OCI-LY1 (cell line): Measurements from ENCODE around the gene FHIT.

ENCODE experiments used
- H2AFZ ChIP-seq: fragments of 200-600 bp; sonication (generic), shearing (Covaris generic); 2 replicates; pipeline ENCODE4 v1.6.0; 2014; ENCODE audit warnings: antibody characterized with exemption, mild to moderate bottlenecking, low read length
- H3F3A ChIP-seq: fragments of 200-600 bp; sonication (generic), shearing (Covaris generic); 2 replicates; pipeline ENCODE4 v1.6.0; 2014; ENCODE audit warnings: mild to moderate bottlenecking, antibody characterized with exemption, low read length, moderate library complexity; ENCODE audit not compliant: insufficient read depth
- H3K27ac ChIP-seq: fragments of 200-600 bp; sonication (generic); 2 replicates; pipeline ENCODE4 v1.5.1; 2014; ENCODE audit warnings: low read length, mixed run types, mild to moderate bottlenecking, low read depth; ENCODE audit not compliant: poor library complexity, severe bottlenecking
- H3K27me3 ChIP-seq: fragments of 200-600 bp; sonication (generic); 2 replicates; pipeline ENCODE4 v1.6.0; 2014; ENCODE audit warnings: antibody characterized with exemption, mild to moderate bottlenecking, low read length, moderate library complexity; ENCODE audit not compliant: insufficient read depth
- H3K36me3 ChIP-seq: fragments of 200-600 bp; sonication (generic); 2 replicates; pipeline ENCODE4 v1.6.1; 2014; ENCODE audit warnings: mild to moderate bottlenecking, antibody characterized with exemption, low read length, moderate library complexity, mixed read lengths; ENCODE audit not compliant: insufficient read depth
- H3K4me1 ChIP-seq: fragments of 200-600 bp; sonication (generic); 2 replicates; pipeline ENCODE4 v1.5.1; 2014; ENCODE audit warnings: mild to moderate bottlenecking, low read length, moderate library complexity; ENCODE audit not compliant: insufficient read depth, severe bottlenecking
- H3K4me2 ChIP-seq: fragments of 200-600 bp; sonication (generic), shearing (Covaris generic); 2 replicates; pipeline ENCODE4 v1.6.1; 2014; ENCODE audit warnings: low read length
- H3K4me3 ChIP-seq: fragments of 200-600 bp; sonication (generic); 2 replicates; pipeline ENCODE4 v1.5.1; 2014; ENCODE audit warnings: low read length, low read depth, mild to moderate bottlenecking, mixed read lengths; ENCODE audit not compliant: poor library complexity, severe bottlenecking
- H3K79me2 ChIP-seq: fragments of 200-600 bp; shearing (Covaris generic); 2 replicates; pipeline ENCODE4 v1.6.1; 2016; ENCODE audit warnings: mixed run types, low read length, mixed read lengths; ENCODE audit not compliant: insufficient read depth
- H3K9ac ChIP-seq: fragments of 200-600 bp; sonication (generic), shearing (Covaris generic); 2 replicates; pipeline ENCODE4 v1.6.1; 2014; ENCODE audit warnings: mild to moderate bottlenecking, low read length, mixed read lengths
- H3K9me2 ChIP-seq: fragments of 200-600 bp; sonication (generic), shearing (Covaris generic); 2 replicates; pipeline ENCODE4 v1.6.1; 2014; ENCODE audit warnings: low read depth, mild to moderate bottlenecking, low read length, mixed read lengths
- H3K9me3 ChIP-seq: fragments of 200-600 bp; shearing (Covaris generic); 2 replicates; pipeline ENCODE4 v1.6.1; 2014; ENCODE audit warnings: low read length, mixed read lengths
- H4K20me1 ChIP-seq: fragments of 200-600 bp; sonication (generic), shearing (Covaris generic); 2 replicates; pipeline ENCODE4 v1.6.0; 2016; ENCODE audit warnings: mild to moderate bottlenecking, low read length; ENCODE audit not compliant: insufficient read depth
- EZH2 ChIP-seq: fragments of 200-600 bp; sonication (generic), shearing (Covaris generic); IDR thresholded peaks from 2 replicates; pipeline ENCODE4 v1.8.0; 2017; ENCODE audit warnings: borderline replicate concordance, mixed run types, mild to moderate bottlenecking, antibody characterized with exemption, low read length, moderate library complexity, mixed read lengths
- TF ChIP-seq, protein P1 (sequence below): fragments of 200-600 bp; sonication (generic), shearing (Covaris generic); IDR thresholded peaks from 2 replicates; pipeline ENCODE4 v1.5.1; 2017; ENCODE audit warnings: mild to moderate bottlenecking, antibody characterized with exemption, low read length, moderate library complexity, mixed read lengths

Gene FHIT

DNA sequence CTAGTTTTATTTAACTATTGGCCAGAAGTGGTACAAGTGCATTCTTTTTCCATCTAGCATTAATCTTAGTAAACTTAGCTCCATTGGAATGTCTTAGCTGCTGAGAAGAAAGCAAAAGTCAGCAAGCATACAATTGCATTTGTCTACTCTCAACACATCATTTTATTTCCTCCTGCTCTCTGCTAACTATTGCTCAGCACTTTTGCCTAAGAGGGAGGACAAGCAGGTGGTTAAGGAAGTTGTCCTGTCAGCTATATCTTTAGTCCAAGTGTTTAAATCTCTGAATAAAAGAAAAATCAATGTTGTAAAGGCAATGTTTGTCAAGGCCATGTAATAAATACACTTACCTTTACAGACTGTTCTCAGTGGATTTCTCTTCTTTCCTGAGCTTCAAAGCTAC lies 51.0 kb downstream of the FHIT start:
- Histone ChIP-seq H4K20me1 (no peaks in the 10 kb centered on the region), H3K4me2 (no peak overlapping the region), H3K4me1 (peaks cover 6% of the 10 kb centered on the region), H3K79me2 (no peaks in the 10 kb centered on the region), H3K9ac (no peak overlapping the region), H3F3A (no peaks in the 10 kb centered on the region), H2AFZ (no peak overlapping the region), H3K27ac (no peak overlapping the region), H3K27me3 (no peaks in the 10 kb centered on the region), H3K36me3 (no peaks in the 10 kb centered on the region), H3K9me2 (no peaks in the 10 kb centered on the region), H3K4me3 (no peak overlapping the region), H3K9me3 (no peaks in the 10 kb centered on the region)
- TF ChIP-seq, protein P1, sequence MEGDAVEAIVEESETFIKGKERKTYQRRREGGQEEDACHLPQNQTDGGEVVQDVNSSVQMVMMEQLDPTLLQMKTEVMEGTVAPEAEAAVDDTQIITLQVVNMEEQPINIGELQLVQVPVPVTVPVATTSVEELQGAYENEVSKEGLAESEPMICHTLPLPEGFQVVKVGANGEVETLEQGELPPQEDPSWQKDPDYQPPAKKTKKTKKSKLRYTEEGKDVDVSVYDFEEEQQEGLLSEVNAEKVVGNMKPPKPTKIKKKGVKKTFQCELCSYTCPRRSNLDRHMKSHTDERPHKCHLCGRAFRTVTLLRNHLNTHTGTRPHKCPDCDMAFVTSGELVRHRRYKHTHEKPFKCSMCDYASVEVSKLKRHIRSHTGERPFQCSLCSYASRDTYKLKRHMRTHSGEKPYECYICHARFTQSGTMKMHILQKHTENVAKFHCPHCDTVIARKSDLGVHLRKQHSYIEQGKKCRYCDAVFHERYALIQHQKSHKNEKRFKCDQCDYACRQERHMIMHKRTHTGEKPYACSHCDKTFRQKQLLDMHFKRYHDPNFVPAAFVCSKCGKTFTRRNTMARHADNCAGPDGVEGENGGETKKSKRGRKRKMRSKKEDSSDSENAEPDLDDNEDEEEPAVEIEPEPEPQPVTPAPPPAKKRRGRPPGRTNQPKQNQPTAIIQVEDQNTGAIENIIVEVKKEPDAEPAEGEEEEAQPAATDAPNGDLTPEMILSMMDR = no peak
- TF ChIP-seq EZH2 = no peak

DNA sequence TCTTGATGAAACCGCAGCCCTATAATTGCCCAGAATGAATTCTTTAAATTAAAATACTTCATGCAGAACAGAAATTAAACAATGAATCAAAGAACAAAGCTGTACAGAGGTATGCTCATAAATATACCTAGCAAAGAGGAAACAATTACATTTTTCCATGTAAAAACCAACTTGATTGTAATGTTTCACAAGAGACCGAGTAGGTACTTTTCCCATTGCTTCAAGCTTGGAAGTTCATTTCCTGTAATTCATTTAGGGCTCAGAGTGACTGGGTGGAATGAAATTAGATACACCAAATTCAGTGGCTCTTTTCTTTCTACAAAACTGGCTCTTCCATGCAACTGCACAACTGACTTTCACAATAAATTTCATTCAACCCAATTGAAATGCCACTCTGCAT lies 51.4 kb downstream of the FHIT start:
- Histone ChIP-seq H2AFZ (no peak overlapping the region), H3F3A (no peaks in the 10 kb centered on the region), H3K9me3 (no peaks in the 10 kb centered on the region), H3K27me3 (no peaks in the 10 kb centered on the region), H3K9me2 (no peaks in the 10 kb centered on the region), H3K4me2 (no peak overlapping the region), H4K20me1 (no peaks in the 10 kb centered on the region), H3K4me3 (no peak overlapping the region), H3K9ac (no peak overlapping the region), H3K27ac (no peak overlapping the region), H3K4me1 (peaks cover 6% of the 10 kb centered on the region), H3K36me3 (no peaks in the 10 kb centered on the region), H3K79me2 (no peaks in the 10 kb centered on the region)
- TF ChIP-seq, protein P1 = no peak
- TF ChIP-seq EZH2 = no peak

DNA sequence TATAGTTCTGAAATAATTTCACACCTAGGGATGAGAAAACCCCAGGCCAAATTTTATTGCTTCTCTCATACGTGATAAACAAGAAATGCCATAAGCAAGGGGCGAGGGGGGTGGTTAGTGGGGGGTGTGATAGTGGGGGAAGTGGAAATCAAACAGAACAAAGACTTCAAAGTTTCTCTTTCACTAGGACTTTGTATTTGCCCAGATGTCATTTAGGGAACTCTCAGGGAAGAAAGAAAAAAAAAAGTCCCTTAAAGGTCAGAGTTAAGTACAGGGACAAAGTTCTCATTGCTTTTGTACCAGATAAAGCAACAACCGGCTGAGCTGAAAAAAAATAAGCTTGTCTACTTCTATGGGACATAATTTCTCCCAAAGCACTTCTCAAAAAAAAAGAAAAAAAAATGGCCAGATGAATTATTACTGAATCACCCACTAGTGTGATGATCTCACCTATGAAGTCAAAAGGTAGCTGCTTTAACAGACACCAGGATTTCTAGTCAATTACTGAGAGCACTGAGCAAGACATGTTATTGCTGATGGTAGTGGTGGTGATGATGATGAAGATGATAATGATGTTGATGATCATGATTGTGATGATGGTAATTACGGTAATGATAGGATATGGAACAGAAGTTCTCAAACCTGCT lies 56.2 kb downstream of the FHIT start:
- Histone ChIP-seq H3K4me1 (no peaks in the 10 kb centered on the region), H3K9me3 (no peaks in the 10 kb centered on the region), H3K79me2 (no peaks in the 10 kb centered on the region), H3K27me3 (no peaks in the 10 kb centered on the region), H3K36me3 (no peaks in the 10 kb centered on the region), H3K9me2 (no peaks in the 10 kb centered on the region), H4K20me1 (no peaks in the 10 kb centered on the region), H3K9ac (no peak overlapping the region), H2AFZ (no peak overlapping the region), H3K4me3 (no peak overlapping the region), H3F3A (no peaks in the 10 kb centered on the region), H3K4me2 (no peak overlapping the region), H3K27ac (no peak overlapping the region)
- no peak for TF ChIP-seq EZH2
- TF ChIP-seq, protein P1 = no peak
